Transverse colon (tissue), 4 donors: ENCODE results near the gene RIN3. TPM values are rescaled to one million over a fixed set of nuclear protein-coding genes. Genes with fewer than 3 reads are reported as not detected.

Experiments used
- DNase-seq: peaks from one replicate; pipeline ENCODE4 v3.0.0-alpha.2; 2019
- H3K27ac ChIP-seq, 4 donors: fragments of 200-600 bp; sonication (generic); 2 replicates each; pipeline ENCODE4 v1.5.1; 2016 to 2018; ENCODE audit warnings: inconsistent platforms in 4 of 4
- H3K27me3 ChIP-seq: fragments of 200-600 bp; sonication (generic); 2 replicates; pipeline ENCODE4 v1.5.1; 2017; ENCODE audit warnings: inconsistent platforms
- H3K36me3 ChIP-seq, 4 donors: fragments of 200-600 bp; sonication (generic); 2 replicates each; pipeline ENCODE4 v1.5.1; 2017 to 2019; ENCODE audit warnings: inconsistent platforms in 4 of 4
- H3K4me1 ChIP-seq, 4 donors: fragments of 200-600 bp; sonication (generic); 2 replicates each; pipeline ENCODE4 v1.5.1; 2017 to 2020; ENCODE audit warnings: inconsistent platforms in 4 of 4
- H3K4me3 ChIP-seq, 4 donors: fragments of 200-600 bp; sonication (generic); 1 replicate in 1 of 4; 2 replicates in 3 of 4; pipeline versions ENCODE4 v1.5.1 to v1.6.1; 2017 to 2019; ENCODE audit warnings: inconsistent platforms in 4 of 4
- H3K9me3 ChIP-seq, 2 donors: fragments of 200-600 bp; sonication (generic); 2 replicates each; pipeline ENCODE4 v1.5.1; 2017 to 2019; ENCODE audit warnings: inconsistent platforms in 2 of 2
- CTCF ChIP-seq, 5 experiments: fragments of 200-600 bp in 3 of 5; fragments of 450-650 bp in 2 of 5; sonication (generic) in 3 of 5; IDR thresholded peaks; 1 replicate in 2 of 5; 2 replicates in 3 of 5; pipeline ENCODE4 v1.5.1; 2016 to 2017; ENCODE audit warnings: antibody characterized with exemption in 5 of 5, inconsistent platforms in 3 of 5, mild to moderate bottlenecking in 2 of 5, moderate library complexity in 1 of 5
- EP300 ChIP-seq: sonication (generic); formaldehyde crosslinking; IDR thresholded peaks from one replicate; pipeline ENCODE4 v1.6.1; 2017; ENCODE audit warnings: antibody characterized with exemption, low read depth
- POLR2A ChIP-seq: fragments of 450-650 bp; IDR thresholded peaks from one replicate; pipeline ENCODE4 v1.6.1; 2016; ENCODE audit warnings: antibody characterized with exemption, mild to moderate bottlenecking, moderate library complexity
- POLR2AphosphoS5 ChIP-seq, 3 donors: sonication (generic); formaldehyde crosslinking; IDR thresholded peaks; one replicate each; pipeline ENCODE4 v1.6.1; 2016; ENCODE audit warnings: antibody characterized with exemption in 3 of 3
- WGBS, 2 donors: methylation state at CpG; one replicate each; pipeline ENCODE4 v1.1.5; 2018; ENCODE audit warnings: low coverage in 1 of 2; 5-methylcytosine and 5-hydroxymethylcytosine counted together
- in situ Hi-C, 4 donors: fragments of 200-750 bp; cut with MboI; loops; one replicate each; pipeline versions ENCODE4 v1.15.0 to v1.15.1; 2017; ENCODE audit warnings: low sequenced_read_pairs in 3 of 4, low pct_ligation_motif_present in 1 of 4, low pct_unique_long_range_greater_than_20kb in 1 of 4
- intact Hi-C: fragments of 100-400 bp; cut with DNase I; formaldehyde crosslinking; loops from one replicate; pipeline ENCODE4 v1.15.1; 2023; ENCODE audit warnings: low total_unique reads
- total RNA-seq, 4 donors: library from RNA; depleted of rRNA; stranded (reverse); fragments of >200 nt; gene quantifications; one replicate each; pipeline ENCODE4 v1.1.0, GENCODE V29; 2016

RIN3 gene
- total RNA-seq, 4 donors from 2014 or later, result 16.2 to 24.3 (median 20.7) TPM

GRCh38 chr14:92716131-92716530, 202.6 kb downstream of the RIN3 start:
- TF ChIP-seq POLR2A (no peak), CTCF (IDR thresholded peaks at IDR 0.05) (no peak)

GRCh38 chr14:92717571-92718042, 204.0 kb downstream of the RIN3 start:
- intact Hi-C loops, result loop anchor here (2.0 kb wide), 1 partner anchor 65 kb away; no protein-coding TSS in a partner anchor

More at GRCh38 chr14:92716131-92716530, 202.6 kb downstream of the RIN3 start:
- H3K36me3 ChIP-seq, result no peaks in the 10 kb centered on the region
- no peak overlapping the region for H3K27ac ChIP-seq
- intact Hi-C loops, result no loop called here
- WGBS, 2 donors, result 93% methylated on average over 10 of the region's 10 CpGs; no CpG with 5 or more reads in 1 of the 2 donors
- H3K4me1 ChIP-seq, result peaks cover 9 to 23% (median 14%) of the 10 kb centered on the region in 4 donors
- no peak for DNase-seq
- in situ Hi-C loops, result loop anchor here in 3 of 4 donors (5.0 kb wide), 1 partner anchor 66 kb away; no protein-coding TSS in a partner anchor
- no peak overlapping the region for H3K4me3 ChIP-seq
- no peaks in the 10 kb centered on the region for H3K27me3 ChIP-seq
- H3K9me3 ChIP-seq, result no peaks in the 10 kb centered on the region

GRCh38 chr14:92718664-92719063, 205.1 kb downstream of the RIN3 start:
- TF ChIP-seq CTCF (IDR thresholded peaks at IDR 0.05) (no peak), POLR2AphosphoS5 (IDR thresholded peaks at IDR 0.05) (no peak), POLR2A (no peak), EP300 (no peak)
- no peak overlapping the region for H3K4me3 ChIP-seq
- H3K27me3 ChIP-seq, result no peaks in the 10 kb centered on the region
- in situ Hi-C loops (loop anchor here in 3 of 4 donors (5.0 kb wide), 1 partner anchor 64 kb away; no protein-coding TSS in a partner anchor), intact Hi-C loops (loop anchor here (2.0 kb wide), 1 partner anchor 64 kb away; no protein-coding TSS in a partner anchor)
- H3K9me3 ChIP-seq, result no peaks in the 10 kb centered on the region
- peak overlapping the region in 1 of 4 donors; percentile 31 for H3K27ac ChIP-seq
- 87 to 89% methylated on average over 8 of the region's 8 CpGs for WGBS, 2 donors
- no peaks in the 10 kb centered on the region for H3K36me3 ChIP-seq
- H3K4me1 ChIP-seq, result peaks cover 9 to 40% (median 17%) of the 10 kb centered on the region in 4 donors
- no peak for DNase-seq

More at GRCh38 chr14:92717571-92718042, 204.0 kb downstream of the RIN3 start:
- H3K36me3 ChIP-seq, result no peaks in the 10 kb centered on the region
- H3K4me3 ChIP-seq, result no peak overlapping the region
- no peak for DNase-seq
- 72 to 84% methylated on average over 11 of the region's 11 CpGs for WGBS, 2 donors
- H3K27ac ChIP-seq, result peak overlapping the region in 2 of 4 donors; percentile 32
- in situ Hi-C loops, result loop anchor here in 3 of 4 donors (5.0 kb wide), 1 partner anchor 65 kb away; no protein-coding TSS in a partner anchor
- TF ChIP-seq EP300 (no peak), POLR2AphosphoS5 (IDR thresholded peaks at IDR 0.05) (no peak), CTCF (IDR thresholded peaks at IDR 0.05) (no peak), POLR2A (no peak)
- no peaks in the 10 kb centered on the region for H3K27me3 ChIP-seq
- no peaks in the 10 kb centered on the region for H3K9me3 ChIP-seq
- H3K4me1 ChIP-seq, result peaks cover 9 to 34% (median 17%) of the 10 kb centered on the region in 4 donors

GRCh38 chr14:92719421-92719820, 205.8 kb downstream of the RIN3 start:
- in situ Hi-C loops, result loop anchor here in 3 of 4 donors (5.0 kb wide), 1 partner anchor 63 kb away; no protein-coding TSS in a partner anchor
- H3K9me3 ChIP-seq, result no peaks in the 10 kb centered on the region
- no peaks in the 10 kb centered on the region for H3K36me3 ChIP-seq
- no peak overlapping the region for H3K4me3 ChIP-seq
- intact Hi-C loops, result loop anchor here (2.0 kb wide), 1 partner anchor 63 kb away; no protein-coding TSS in a partner anchor
- peak overlapping the region; percentile 76 to 86 (median 82) for H3K27ac ChIP-seq
- WGBS, 2 donors, result 31 to 43% methylated on average over 2 of the region's 2 CpGs
- H3K27me3 ChIP-seq, result no peaks in the 10 kb centered on the region
- DNase-seq, result no peak
- TF ChIP-seq POLR2AphosphoS5 (IDR thresholded peaks at IDR 0.05) (no peak), POLR2A (no peak), EP300 (no peak), CTCF (IDR thresholded peaks at IDR 0.05) (no peak)
- peaks cover 12 to 44% (median 18%) of the 10 kb centered on the region in 4 donors for H3K4me1 ChIP-seq
